HEK293 (cell line): Measurements from ENCODE around the gene CADM3.

Experiments used
- CTCF ChIA-PET: fragments of 350-600 bp; formaldehyde crosslinking; extraction: SDS; loops from one replicate; lab custom pipeline; 2021; ENCODE audit warnings: antibody characterized with exemption; lab: Yijun Ruan, JAX
- POLR2A ChIA-PET: fragments of 300-600 bp; formaldehyde crosslinking; extraction: SDS; loops from one replicate; lab custom pipeline; 2020; ENCODE audit warnings: antibody characterized with exemption, inconsistent platforms; lab: Yijun Ruan, JAX
- H3K27ac ChIP-seq: fragments of 200-500 bp; sonication (Bioruptor generic); 2 replicates; pipeline ENCODE4 v1.5.1; 2014; ENCODE audit warnings: low read depth, low read length, control low read depth, inconsistent platforms; ENCODE audit errors: extremely low read depth
- H3K36me3 ChIP-seq, 2 experiments: fragments of 200-500 bp in 1 of 2; sonication (Bioruptor generic) in 1 of 2; 1 replicate in 1 of 2; 2 replicates in 1 of 2; pipeline ENCODE4 v1.5.1; 2014 to 2017; ENCODE audit warnings: inconsistent platforms in 2 of 2, low read length in 2 of 2; ENCODE audit not compliant: control insufficient read depth in 2 of 2, insufficient read depth in 1 of 2
- H3K4me1 ChIP-seq: fragments of 200-500 bp; sonication (Bioruptor generic); 2 replicates; pipeline ENCODE4 v1.5.1; 2014; ENCODE audit warnings: mild to moderate bottlenecking, low read length, inconsistent platforms; ENCODE audit not compliant: control insufficient read depth, insufficient read depth
- H3K4me3 ChIP-seq: 2 replicates; pipeline ENCODE4 v1.5.1; 2011; ENCODE audit warnings: low read depth, mild to moderate bottlenecking, control low read depth, low read length, moderate library complexity
- H3K9me3 ChIP-seq: fragments of 200-500 bp; sonication (Bioruptor generic); 2 replicates; pipeline ENCODE4 v1.5.1; 2014; ENCODE audit warnings: low read depth, low read length, inconsistent platforms; ENCODE audit not compliant: control insufficient read depth, insufficient read depth
- BCL11A ChIP-seq: fragments of 450-650 bp; formaldehyde crosslinking; IDR thresholded peaks from 2 replicates; pipeline ENCODE4 v1.5.1; 2016; ENCODE audit warnings: low read depth, missing biosample characterization, missing genetic modification characterization
- BCL6B ChIP-seq: fragments of 450-650 bp; formaldehyde crosslinking; IDR thresholded peaks from 2 replicates; pipeline ENCODE4 v1.5.1; 2017; ENCODE audit warnings: missing biosample characterization, missing genetic modification characterization
- KLF10 ChIP-seq: fragments of 450-650 bp; IDR thresholded peaks from 2 replicates; pipeline ENCODE4 v1.5.1; 2018; ENCODE audit warnings: missing biosample characterization, mild to moderate bottlenecking, missing genetic modification characterization
- KLF9 ChIP-seq: fragments of 450-650 bp; formaldehyde crosslinking; IDR thresholded peaks from 2 replicates; pipeline ENCODE4 v1.5.1; 2016; ENCODE audit warnings: missing biosample characterization, missing genetic modification characterization, low read depth
- PRDM1 ChIP-seq: fragments of 450-650 bp; formaldehyde crosslinking; IDR thresholded peaks from 2 replicates; pipeline ENCODE4; 2016; ENCODE audit warnings: missing biosample characterization, missing genetic modification characterization
- SCRT2 ChIP-seq: fragments of 450-650 bp; formaldehyde crosslinking; IDR thresholded peaks from 2 replicates; pipeline ENCODE4 v1.5.1; 2016; ENCODE audit warnings: missing biosample characterization, missing genetic modification characterization
- YY1 ChIP-seq: fragments of 450-650 bp; formaldehyde crosslinking; IDR thresholded peaks from 2 replicates; pipeline ENCODE4 v1.5.1; 2018; ENCODE audit warnings: missing biosample characterization, missing genetic modification characterization
- ZNF23 ChIP-seq: fragments of 450-650 bp; formaldehyde crosslinking; IDR thresholded peaks from 2 replicates; pipeline ENCODE4 v1.5.1; 2016; ENCODE audit warnings: missing biosample characterization, missing genetic modification characterization, borderline replicate concordance
- ZNF266 ChIP-seq: fragments of 450-650 bp; formaldehyde crosslinking; IDR thresholded peaks from 2 replicates; pipeline ENCODE4 v1.5.1; 2016; ENCODE audit warnings: missing biosample characterization, missing genetic modification characterization, low read depth
- ZNF324 ChIP-seq: fragments of 450-650 bp; formaldehyde crosslinking; IDR thresholded peaks from 2 replicates; pipeline ENCODE4 v1.5.1; 2016; ENCODE audit warnings: missing biosample characterization, missing genetic modification characterization
- ZNF354C ChIP-seq: fragments of 450-650 bp; formaldehyde crosslinking; IDR thresholded peaks from 2 replicates; pipeline ENCODE4 v1.5.1; 2016; ENCODE audit warnings: missing biosample characterization, missing genetic modification characterization, low read depth, borderline replicate concordance
- ZNF514 ChIP-seq: fragments of 450-650 bp; formaldehyde crosslinking; IDR thresholded peaks from 2 replicates; pipeline ENCODE4 v1.5.1; 2016; ENCODE audit warnings: missing biosample characterization, missing genetic modification characterization
- ZNF521 ChIP-seq: fragments of 450-650 bp; formaldehyde crosslinking; IDR thresholded peaks from 2 replicates; pipeline ENCODE4 v1.5.1; 2017; ENCODE audit warnings: missing biosample characterization, mild to moderate bottlenecking, missing genetic modification characterization
- ZNF549 ChIP-seq: fragments of 450-650 bp; IDR thresholded peaks from 2 replicates; pipeline ENCODE4 v1.5.1; 2018; ENCODE audit warnings: missing biosample characterization, missing genetic modification characterization, mild to moderate bottlenecking, inconsistent platforms, moderate library complexity
- ZNF555 ChIP-seq: fragments of 450-650 bp; formaldehyde crosslinking; conservative IDR thresholded peaks from 2 replicates; pipeline ENCODE4 v1.5.1; 2017; ENCODE audit warnings: missing biosample characterization, mild to moderate bottlenecking, missing genetic modification characterization, inconsistent platforms
- ZNF580 ChIP-seq: fragments of 450-650 bp; formaldehyde crosslinking; IDR thresholded peaks from 2 replicates; pipeline ENCODE4 v1.5.1; 2016; ENCODE audit warnings: missing biosample characterization, missing genetic modification characterization
- ZNF623 ChIP-seq: fragments of 450-650 bp; formaldehyde crosslinking; IDR thresholded peaks from 2 replicates; pipeline ENCODE4 v1.5.1; 2016; ENCODE audit warnings: missing biosample characterization, missing genetic modification characterization
- ZNF664 ChIP-seq: fragments of 450-650 bp; formaldehyde crosslinking; IDR thresholded peaks from 2 replicates; pipeline ENCODE4 v1.5.1; 2016; ENCODE audit warnings: missing biosample characterization, missing genetic modification characterization
- ZNF701 ChIP-seq: fragments of 450-650 bp; formaldehyde crosslinking; IDR thresholded peaks from 2 replicates; pipeline ENCODE4 v1.5.1; 2016; ENCODE audit warnings: missing biosample characterization, missing genetic modification characterization
- ZNF76 ChIP-seq: fragments of 450-650 bp; formaldehyde crosslinking; IDR thresholded peaks from 2 replicates; pipeline ENCODE4; 2016; ENCODE audit warnings: low read depth, missing biosample characterization, missing genetic modification characterization, borderline replicate concordance
- ZNF843 ChIP-seq: fragments of 450-650 bp; formaldehyde crosslinking; IDR thresholded peaks from 2 replicates; pipeline ENCODE4 v1.5.1; 2016; ENCODE audit warnings: missing biosample characterization, missing genetic modification characterization
- ZSCAN5A ChIP-seq: fragments of 450-650 bp; formaldehyde crosslinking; IDR thresholded peaks from 2 replicates; pipeline ENCODE4 v1.5.1; 2016; ENCODE audit warnings: missing biosample characterization, missing genetic modification characterization
- TF ChIP-seq, protein P1 (sequence below): fragments of 450-650 bp; formaldehyde crosslinking; conservative IDR thresholded peaks from 2 replicates; pipeline ENCODE4 v1.5.1; 2016; ENCODE audit warnings: low read depth, missing biosample characterization, missing genetic modification characterization
- TF ChIP-seq, protein P2 (sequence below): fragments of 450-650 bp; formaldehyde crosslinking; optimal IDR thresholded peaks from 2 replicates; pipeline ENCODE3; 2016; ENCODE audit warnings: missing biosample characterization, mild to moderate bottlenecking, missing genetic modification characterization

Gene CADM3

GRCh38 chr1:159188375-159188788 lies 17.0 kb downstream of the CADM3 start:
- CTCF ChIA-PET = interaction anchor here (1.5 kb wide), 1 partner anchor 9 kb away, joined by 8 read pairs; no protein-coding TSS in a partner anchor
- Histone ChIP-seq H3K9me3 (no peaks in the 10 kb centered on the region), H3K4me3 (no peak overlapping the region), H3K36me3 (no peaks in the 10 kb centered on the region)
- POLR2A ChIA-PET = no interaction called here
- TF ChIP-seq ZNF623 (no peak), ZNF549 (tag by site-specific recombination) (no peak), ZNF354C (no peak), ZNF76 (tag by site-specific recombination) (no peak)
- TF ChIP-seq, all 188 proteins: peak for 0
- Histone ChIP-seq H3K27ac (no peak overlapping the region), H3K4me1 (no peaks in the 10 kb centered on the region)

DNA sequence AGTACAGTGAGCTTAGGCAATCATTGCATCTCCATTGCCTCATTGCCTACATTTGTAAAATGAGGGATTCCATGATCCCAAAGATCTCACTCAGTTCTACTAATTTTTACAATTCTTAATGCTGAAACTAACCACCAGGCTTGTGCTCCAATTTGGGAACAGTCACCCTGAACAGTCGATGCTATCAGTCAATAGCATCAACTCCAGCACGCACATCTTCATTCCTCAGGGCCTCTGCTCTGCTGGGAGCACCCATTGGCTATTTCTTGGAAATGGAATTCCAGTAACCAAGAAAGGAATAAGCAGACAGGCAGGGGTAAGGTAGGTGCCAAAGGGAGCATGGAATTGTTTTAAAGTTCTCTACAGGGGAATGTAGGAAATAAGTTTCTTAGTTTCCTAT lies 19.0 kb downstream of the CADM3 start:
- no peaks in the 10 kb centered on the region for H3K9me3 ChIP-seq
- TF ChIP-seq YY1 (tag by site-specific recombination) (no peak), ZNF701 (tag by site-specific recombination) (no peak), PRDM1 (tag by site-specific recombination) (no peak), ZNF555 (no peak), KLF10 (tag by site-specific recombination) (no peak), ZNF324 (tag by site-specific recombination) (no peak), ZNF580 (tag by site-specific recombination) (no peak), ZNF521 (tag by site-specific recombination) (no peak), ZNF514 (tag by site-specific recombination) (no peak)
- TF ChIP-seq, all 188 proteins: peak for 0
- no peak overlapping the region for H3K27ac ChIP-seq
- H3K36me3 ChIP-seq = no peaks in the 10 kb centered on the region
- no peaks in the 10 kb centered on the region for H3K4me1 ChIP-seq
- ChIA-PET POLR2A (no interaction called here), CTCF (no interaction called here)
- H3K4me3 ChIP-seq = no peak overlapping the region

GRCh38 chr1:159196543-159196942 lies 25.1 kb downstream of the CADM3 start:
- no peak for TF ChIP-seq KLF9
- no peak for TF ChIP-seq BCL11A (tag by site-specific recombination)
- TF ChIP-seq, protein P1, sequence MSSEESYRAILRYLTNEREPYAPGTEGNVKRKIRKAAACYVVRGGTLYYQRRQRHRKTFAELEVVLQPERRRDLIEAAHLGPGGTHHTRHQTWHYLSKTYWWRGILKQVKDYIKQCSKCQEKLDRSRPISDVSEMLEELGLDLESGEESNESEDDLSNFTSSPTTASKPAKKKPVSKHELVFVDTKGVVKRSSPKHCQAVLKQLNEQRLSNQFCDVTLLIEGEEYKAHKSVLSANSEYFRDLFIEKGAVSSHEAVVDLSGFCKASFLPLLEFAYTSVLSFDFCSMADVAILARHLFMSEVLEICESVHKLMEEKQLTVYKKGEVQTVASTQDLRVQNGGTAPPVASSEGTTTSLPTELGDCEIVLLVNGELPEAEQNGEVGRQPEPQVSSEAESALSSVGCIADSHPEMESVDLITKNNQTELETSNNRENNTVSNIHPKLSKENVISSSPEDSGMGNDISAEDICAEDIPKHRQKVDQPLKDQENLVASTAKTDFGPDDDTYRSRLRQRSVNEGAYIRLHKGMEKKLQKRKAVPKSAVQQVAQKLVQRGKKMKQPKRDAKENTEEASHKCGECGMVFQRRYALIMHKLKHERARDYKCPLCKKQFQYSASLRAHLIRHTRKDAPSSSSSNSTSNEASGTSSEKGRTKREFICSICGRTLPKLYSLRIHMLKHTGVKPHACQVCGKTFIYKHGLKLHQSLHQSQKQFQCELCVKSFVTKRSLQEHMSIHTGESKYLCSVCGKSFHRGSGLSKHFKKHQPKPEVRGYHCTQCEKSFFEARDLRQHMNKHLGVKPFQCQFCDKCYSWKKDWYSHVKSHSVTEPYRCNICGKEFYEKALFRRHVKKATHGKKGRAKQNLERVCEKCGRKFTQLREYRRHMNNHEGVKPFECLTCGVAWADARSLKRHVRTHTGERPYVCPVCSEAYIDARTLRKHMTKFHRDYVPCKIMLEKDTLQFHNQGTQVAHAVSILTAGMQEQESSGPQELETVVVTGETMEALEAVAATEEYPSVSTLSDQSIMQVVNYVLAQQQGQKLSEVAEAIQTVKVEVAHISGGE (tag by site-specific recombination) = no peak
- no peak for TF ChIP-seq ZNF664 (tag by site-specific recombination)
- TF ChIP-seq ZNF23 = no peak
- TF ChIP-seq, protein P2, sequence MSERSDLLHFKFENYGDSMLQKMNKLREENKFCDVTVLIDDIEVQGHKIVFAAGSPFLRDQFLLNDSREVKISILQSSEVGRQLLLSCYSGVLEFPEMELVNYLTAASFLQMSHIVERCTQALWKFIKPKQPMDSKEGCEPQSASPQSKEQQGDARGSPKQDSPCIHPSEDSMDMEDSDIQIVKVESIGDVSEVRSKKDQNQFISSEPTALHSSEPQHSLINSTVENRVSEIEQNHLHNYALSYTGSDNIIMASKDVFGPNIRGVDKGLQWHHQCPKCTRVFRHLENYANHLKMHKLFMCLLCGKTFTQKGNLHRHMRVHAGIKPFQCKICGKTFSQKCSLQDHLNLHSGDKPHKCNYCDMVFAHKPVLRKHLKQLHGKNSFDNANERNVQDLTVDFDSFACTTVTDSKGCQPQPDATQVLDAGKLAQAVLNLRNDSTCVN (tag by site-specific recombination) = no peak
- TF ChIP-seq BCL6B = no peak
- no peak for TF ChIP-seq ZNF266 (tag by site-specific recombination)
- TF ChIP-seq ZSCAN5A (tag by site-specific recombination) = no peak
- no peak for TF ChIP-seq SCRT2
- TF ChIP-seq ZNF843 (tag by site-specific recombination) = no peak
- TF ChIP-seq, all 188 proteins: peak for 0
- no peaks in the 10 kb centered on the region for H3K9me3 ChIP-seq
- H3K27ac ChIP-seq = no peak overlapping the region
- ChIA-PET POLR2A (no interaction called here), CTCF (interaction anchor here (0.6 to 6.2 kb wide), 15 partner anchors 10 to 811 kb away, joined by 3 to 69 read pairs (median 6); partner anchors contain the start of gene ACKR1)
- H3K36me3 ChIP-seq = no peaks in the 10 kb centered on the region
- H3K4me3 ChIP-seq = no peak overlapping the region
- no peaks in the 10 kb centered on the region for H3K4me1 ChIP-seq
